ENCODE data around the gene ACAN.

Gene ACAN

DNA sequence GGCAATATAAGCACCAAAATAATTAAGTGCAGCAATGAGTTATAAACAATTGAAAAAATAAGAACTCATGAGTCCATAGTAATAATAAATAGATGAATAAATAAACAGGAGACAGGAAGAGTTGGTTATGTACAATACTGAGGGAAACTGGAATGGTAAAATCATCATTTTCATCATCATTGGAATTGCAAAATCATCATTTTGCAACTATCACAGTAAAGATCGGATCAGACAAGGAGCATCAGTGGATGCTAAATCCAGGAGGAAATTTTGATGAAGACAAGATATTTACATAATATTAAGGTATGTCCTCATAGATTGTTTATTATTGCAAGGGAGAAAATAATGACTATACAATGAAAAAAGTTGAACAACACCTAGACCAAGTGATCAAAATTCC, 38.8 kb upstream of the ACAN start:
- no peak for TF ChIP-seq GLIS3 (CRISPR knock-in tag; IDR thresholded peaks at IDR 0.05)
- no peak for ATAC-seq

DNA sequence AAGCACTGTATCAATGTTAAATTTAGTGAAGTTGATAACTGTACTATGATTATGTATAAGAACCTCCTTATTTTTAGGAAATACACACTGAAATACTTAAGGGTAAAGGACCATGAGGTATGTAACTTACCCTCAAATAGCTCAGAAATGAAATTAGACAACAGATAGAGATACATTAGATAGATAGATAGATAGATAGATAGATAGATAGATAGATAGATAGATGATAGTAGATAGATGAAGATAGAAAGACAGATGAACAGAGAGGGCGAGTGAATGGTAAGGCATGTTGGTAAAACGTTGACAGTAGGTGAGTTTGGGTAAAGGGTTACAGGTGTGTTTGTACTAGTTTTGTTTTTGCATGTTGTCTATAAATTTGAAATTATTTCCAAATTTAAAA, 38.0 kb upstream of the ACAN start:
- TF ChIP-seq, protein P1, sequence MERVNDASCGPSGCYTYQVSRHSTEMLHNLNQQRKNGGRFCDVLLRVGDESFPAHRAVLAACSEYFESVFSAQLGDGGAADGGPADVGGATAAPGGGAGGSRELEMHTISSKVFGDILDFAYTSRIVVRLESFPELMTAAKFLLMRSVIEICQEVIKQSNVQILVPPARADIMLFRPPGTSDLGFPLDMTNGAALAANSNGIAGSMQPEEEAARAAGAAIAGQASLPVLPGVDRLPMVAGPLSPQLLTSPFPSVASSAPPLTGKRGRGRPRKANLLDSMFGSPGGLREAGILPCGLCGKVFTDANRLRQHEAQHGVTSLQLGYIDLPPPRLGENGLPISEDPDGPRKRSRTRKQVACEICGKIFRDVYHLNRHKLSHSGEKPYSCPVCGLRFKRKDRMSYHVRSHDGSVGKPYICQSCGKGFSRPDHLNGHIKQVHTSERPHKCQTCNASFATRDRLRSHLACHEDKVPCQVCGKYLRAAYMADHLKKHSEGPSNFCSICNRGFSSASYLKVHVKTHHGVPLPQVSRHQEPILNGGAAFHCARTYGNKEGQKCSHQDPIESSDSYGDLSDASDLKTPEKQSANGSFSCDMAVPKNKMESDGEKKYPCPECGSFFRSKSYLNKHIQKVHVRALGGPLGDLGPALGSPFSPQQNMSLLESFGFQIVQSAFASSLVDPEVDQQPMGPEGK (CRISPR knock-in tag; IDR thresholded peaks at IDR 0.05; ENCODE audit: borderline replicate concordance) = no peak
- TF ChIP-seq SNAI2 (CRISPR knock-in tag; IDR thresholded peaks at IDR 0.05) (no peak), ZNF565 (CRISPR knock-in tag; conservative IDR thresholded peaks at IDR 0.05; ENCODE audit: low read depth) (no peak)
- ATAC-seq = no peak

DNA sequence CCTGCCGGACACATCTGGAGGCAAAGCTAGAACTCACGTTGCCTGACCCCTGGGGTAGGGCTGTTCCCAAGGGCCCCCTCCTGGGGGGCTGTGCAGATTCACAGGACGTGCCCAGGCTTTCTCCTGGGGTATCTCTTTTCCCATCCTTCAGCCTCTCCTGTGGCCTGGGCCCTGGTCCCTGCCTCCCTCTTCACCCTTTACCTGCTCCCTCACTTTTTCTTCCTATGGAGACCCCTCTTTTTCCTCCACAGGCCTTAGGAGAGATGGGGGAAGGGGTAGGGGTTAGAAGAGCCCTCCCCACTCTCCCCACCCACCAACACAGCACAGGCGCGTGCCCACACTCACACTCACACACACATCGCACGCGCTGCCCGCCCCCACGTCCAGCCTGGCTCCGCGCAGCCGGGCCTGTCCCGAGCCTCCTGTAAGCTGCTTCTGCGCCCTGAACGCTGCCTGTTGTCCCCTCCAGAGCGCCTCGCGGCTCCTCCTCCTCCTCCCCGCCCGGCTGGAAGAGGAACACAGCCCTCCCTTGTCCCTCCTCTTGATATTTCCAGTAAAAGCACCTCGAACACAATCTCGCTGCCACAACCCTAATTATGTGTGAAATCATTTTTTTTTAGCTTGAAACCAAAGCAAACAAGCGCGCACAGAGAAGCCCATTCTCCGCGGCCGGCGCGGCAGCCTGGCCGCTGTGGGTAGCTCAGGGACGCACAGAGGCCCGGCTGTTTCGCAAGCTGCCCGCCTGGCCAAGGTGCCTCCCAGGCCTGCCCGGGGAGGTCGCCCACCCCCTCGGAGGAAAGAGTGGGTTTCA, 33.9 kb upstream of the ACAN start:
- ATAC-seq = no peak
- TF ChIP-seq ZNF565 (CRISPR knock-in tag; conservative IDR thresholded peaks at IDR 0.05; ENCODE audit: low read depth) = no peak
- TF ChIP-seq TOX (CRISPR knock-in tag; IDR thresholded peaks at IDR 0.05; ENCODE audit: borderline replicate concordance) = no peak
- TF ChIP-seq ZNF8 (CRISPR knock-in tag; IDR thresholded peaks at IDR 0.05) = no peak
- TF ChIP-seq, protein P2, sequence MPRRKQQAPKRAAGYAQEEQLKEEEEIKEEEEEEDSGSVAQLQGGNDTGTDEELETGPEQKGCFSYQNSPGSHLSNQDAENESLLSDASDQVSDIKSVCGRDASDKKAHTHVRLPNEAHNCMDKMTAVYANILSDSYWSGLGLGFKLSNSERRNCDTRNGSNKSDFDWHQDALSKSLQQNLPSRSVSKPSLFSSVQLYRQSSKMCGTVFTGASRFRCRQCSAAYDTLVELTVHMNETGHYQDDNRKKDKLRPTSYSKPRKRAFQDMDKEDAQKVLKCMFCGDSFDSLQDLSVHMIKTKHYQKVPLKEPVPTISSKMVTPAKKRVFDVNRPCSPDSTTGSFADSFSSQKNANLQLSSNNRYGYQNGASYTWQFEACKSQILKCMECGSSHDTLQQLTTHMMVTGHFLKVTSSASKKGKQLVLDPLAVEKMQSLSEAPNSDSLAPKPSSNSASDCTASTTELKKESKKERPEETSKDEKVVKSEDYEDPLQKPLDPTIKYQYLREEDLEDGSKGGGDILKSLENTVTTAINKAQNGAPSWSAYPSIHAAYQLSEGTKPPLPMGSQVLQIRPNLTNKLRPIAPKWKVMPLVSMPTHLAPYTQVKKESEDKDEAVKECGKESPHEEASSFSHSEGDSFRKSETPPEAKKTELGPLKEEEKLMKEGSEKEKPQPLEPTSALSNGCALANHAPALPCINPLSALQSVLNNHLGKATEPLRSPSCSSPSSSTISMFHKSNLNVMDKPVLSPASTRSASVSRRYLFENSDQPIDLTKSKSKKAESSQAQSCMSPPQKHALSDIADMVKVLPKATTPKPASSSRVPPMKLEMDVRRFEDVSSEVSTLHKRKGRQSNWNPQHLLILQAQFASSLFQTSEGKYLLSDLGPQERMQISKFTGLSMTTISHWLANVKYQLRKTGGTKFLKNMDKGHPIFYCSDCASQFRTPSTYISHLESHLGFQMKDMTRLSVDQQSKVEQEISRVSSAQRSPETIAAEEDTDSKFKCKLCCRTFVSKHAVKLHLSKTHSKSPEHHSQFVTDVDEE (CRISPR knock-in tag; IDR thresholded peaks at IDR 0.05) = no peak
- TF ChIP-seq GLIS3 (CRISPR knock-in tag; IDR thresholded peaks at IDR 0.05) = no peak
- no peak for TF ChIP-seq OSR1 (CRISPR knock-in tag; IDR thresholded peaks at IDR 0.05)
- TF ChIP-seq, protein P3, sequence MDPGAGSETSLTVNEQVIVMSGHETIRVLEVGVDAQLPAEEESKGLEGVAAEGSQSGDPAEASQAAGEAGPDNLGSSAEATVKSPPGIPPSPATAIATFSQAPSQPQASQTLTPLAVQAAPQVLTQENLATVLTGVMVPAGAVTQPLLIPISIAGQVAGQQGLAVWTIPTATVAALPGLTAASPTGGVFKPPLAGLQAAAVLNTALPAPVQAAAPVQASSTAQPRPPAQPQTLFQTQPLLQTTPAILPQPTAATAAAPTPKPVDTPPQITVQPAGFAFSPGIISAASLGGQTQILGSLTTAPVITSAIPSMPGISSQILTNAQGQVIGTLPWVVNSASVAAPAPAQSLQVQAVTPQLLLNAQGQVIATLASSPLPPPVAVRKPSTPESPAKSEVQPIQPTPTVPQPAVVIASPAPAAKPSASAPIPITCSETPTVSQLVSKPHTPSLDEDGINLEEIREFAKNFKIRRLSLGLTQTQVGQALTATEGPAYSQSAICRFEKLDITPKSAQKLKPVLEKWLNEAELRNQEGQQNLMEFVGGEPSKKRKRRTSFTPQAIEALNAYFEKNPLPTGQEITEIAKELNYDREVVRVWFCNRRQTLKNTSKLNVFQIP (CRISPR knock-in tag; IDR thresholded peaks at IDR 0.05; ENCODE audit: borderline replicate concordance, low read depth) = no peak

DNA sequence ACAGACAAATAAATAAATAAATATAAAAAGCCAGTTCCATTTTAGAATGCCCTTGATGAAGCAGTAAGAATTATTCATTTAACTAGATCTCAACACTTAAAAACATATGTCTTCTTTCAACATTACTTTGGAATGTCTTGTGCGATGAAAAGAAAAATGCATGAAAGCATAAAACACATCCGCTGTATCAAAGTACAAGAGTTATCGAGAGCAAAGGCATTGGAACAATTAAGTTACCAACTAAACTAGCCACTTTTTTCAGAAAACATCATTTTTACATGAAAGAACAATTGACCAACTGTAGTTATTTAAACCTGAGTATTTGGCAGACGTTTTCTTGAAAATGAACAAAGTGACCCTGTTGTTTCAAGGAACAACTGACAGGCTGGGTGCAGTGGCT, 27.5 kb upstream of the ACAN start:
- ATAC-seq = no peak
- TF ChIP-seq RARB (CRISPR knock-in tag; IDR thresholded peaks at IDR 0.05) (no peak), ZNF8 (CRISPR knock-in tag; IDR thresholded peaks at IDR 0.05) (no peak), CSDC2 (CRISPR knock-in tag; IDR thresholded peaks at IDR 0.05) (no peak), ZFP30 (CRISPR knock-in tag; IDR thresholded peaks at IDR 0.05) (no peak)
- TF ChIP-seq, protein P3 (CRISPR knock-in tag; IDR thresholded peaks at IDR 0.05; ENCODE audit: borderline replicate concordance, low read depth) = no peak

DNA sequence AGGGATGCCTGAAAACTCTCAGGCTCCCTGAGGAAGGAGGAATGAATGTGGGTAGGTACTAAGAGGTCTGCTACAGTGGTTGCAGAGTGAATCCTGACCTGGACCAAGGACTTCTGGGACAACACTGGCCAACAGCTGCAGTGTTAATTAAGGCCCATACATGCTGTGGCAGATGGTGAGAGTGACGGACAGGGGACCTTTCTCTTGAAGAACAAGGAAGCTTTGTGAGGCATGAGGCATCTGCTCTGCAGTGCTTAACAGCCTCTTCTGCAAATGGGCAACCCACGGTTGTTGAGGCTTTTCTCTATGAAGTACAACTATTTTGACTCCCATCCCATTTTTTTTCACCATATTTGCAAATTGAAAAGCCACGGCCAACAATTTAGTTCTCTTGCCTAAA, 26.6 kb upstream of the ACAN start:
- ATAC-seq = no peak
- no peak for TF ChIP-seq TCF4 (CRISPR knock-in tag; IDR thresholded peaks at IDR 0.05; ENCODE audit: borderline replicate concordance)
- TF ChIP-seq, protein P4, sequence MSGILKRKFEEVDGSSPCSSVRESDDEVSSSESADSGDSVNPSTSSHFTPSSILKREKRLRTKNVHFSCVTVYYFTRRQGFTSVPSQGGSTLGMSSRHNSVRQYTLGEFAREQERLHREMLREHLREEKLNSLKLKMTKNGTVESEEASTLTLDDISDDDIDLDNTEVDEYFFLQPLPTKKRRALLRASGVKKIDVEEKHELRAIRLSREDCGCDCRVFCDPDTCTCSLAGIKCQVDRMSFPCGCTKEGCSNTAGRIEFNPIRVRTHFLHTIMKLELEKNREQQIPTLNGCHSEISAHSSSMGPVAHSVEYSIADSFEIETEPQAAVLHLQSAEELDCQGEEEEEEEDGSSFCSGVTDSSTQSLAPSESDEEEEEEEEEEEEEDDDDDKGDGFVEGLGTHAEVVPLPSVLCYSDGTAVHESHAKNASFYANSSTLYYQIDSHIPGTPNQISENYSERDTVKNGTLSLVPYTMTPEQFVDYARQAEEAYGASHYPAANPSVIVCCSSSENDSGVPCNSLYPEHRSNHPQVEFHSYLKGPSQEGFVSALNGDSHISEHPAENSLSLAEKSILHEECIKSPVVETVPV (CRISPR knock-in tag; IDR thresholded peaks at IDR 0.05) = no peak
- no peak for TF ChIP-seq OSR1 (CRISPR knock-in tag; IDR thresholded peaks at IDR 0.05)
- TF ChIP-seq ZFP3 (CRISPR knock-in tag; IDR thresholded peaks at IDR 0.05) = no peak
- TF ChIP-seq ESRRG (CRISPR knock-in tag; IDR thresholded peaks at IDR 0.05) = no peak
